GM18502 (cell line): ENCODE measurements around the gene NR2F1-AS1.

Experiments used
- ATAC-seq: cut with Tn5 transposase; IDR thresholded peaks from one replicate; pipeline ENCODE4 v1.9.1; 2021; ENCODE audit warnings: mild to moderate bottlenecking; ENCODE audit not compliant: unreplicated experiment, poor library complexity

The NR2F1-AS1 gene

DNA sequence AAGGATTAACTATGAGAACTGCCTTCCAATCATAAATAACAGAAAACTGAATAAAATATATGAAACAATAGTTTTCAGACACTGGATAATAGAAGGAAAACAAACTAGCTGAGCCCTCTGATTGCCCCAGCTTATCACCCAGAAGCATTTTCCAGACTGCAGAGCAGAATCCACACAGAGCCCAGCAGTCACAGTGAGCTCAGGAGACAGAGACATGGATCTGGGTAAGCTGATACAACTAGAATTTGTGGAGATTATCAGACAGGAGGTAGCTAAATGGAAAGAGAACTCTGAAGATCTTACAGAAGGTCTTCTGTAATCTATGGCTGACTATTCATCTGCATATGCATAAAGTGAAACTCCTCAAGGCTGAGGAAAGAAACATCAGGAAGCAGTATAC lies 128.8 kb downstream of the NR2F1-AS1 start:
- ATAC-seq: no peak

GRCh38 chr5:93438124-93438523 lies 142.9 kb downstream of the NR2F1-AS1 start:
- ATAC-seq: no peak

DNA sequence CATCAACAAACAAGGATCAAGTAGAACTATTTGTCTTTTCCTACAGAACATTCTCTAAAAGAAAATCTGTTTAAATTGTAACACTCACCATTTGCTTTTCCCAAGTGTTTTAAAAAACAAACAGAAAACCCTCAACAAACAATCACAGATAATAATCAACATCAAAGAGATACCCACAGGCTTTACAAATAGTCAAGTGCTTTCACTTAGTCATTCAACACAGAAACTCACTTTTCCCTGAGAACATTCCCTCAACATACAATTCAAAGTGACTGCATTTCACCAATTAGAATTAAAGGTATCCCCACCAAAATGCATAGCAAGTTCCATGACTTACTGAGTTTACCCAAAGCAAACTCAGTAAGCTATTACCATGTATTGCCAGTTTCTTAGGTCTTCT lies 144.9 kb downstream of the NR2F1-AS1 start:
- no peak for ATAC-seq

GRCh38 chr5:93433422-93433821 lies 147.6 kb downstream of the NR2F1-AS1 start:
- ATAC-seq: no peak

DNA sequence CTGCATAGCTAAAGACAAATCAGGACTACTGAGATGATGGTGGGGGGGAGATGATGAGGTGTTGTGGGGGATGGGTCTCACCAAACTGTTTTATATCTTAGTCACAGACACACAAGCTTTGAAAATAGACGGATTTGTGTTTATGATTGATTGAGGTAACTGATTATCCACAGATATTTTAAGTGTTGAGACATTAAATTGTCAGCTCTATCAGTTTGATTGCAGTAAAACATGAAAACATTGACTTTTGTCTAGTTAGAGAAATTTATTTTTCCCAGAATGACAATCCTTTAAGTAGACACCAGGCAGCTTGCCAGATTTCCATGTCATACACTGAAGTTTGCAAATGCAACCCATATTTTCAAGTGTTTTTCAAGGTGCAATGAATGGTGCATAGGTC lies 149.8 kb downstream of the NR2F1-AS1 start:
- ATAC-seq: no peak

GRCh38 chr5:93430673-93431199 lies 150.3 kb downstream of the NR2F1-AS1 start:
- no peak for ATAC-seq

- ATAC-seq: no peak
Observed at GRCh38 chr5:93430118-93430517, 150.9 kb downstream of the NR2F1-AS1 start.

GRCh38 chr5:93428868-93429267 lies 152.2 kb downstream of the NR2F1-AS1 start:
- no peak for ATAC-seq

GRCh38 chr5:93427316-93427715 lies 153.7 kb downstream of the NR2F1-AS1 start:
- ATAC-seq: no peak

GRCh38 chr5:93425096-93425495 lies 155.9 kb downstream of the NR2F1-AS1 start:
- no peak for ATAC-seq

- no peak for ATAC-seq
Observed at GRCh38 chr5:93423300-93423699, 157.7 kb downstream of the NR2F1-AS1 start.

- ATAC-seq: no peak
Observed at GRCh38 chr5:93422652-93423280, 158.3 kb downstream of the NR2F1-AS1 start.

DNA sequence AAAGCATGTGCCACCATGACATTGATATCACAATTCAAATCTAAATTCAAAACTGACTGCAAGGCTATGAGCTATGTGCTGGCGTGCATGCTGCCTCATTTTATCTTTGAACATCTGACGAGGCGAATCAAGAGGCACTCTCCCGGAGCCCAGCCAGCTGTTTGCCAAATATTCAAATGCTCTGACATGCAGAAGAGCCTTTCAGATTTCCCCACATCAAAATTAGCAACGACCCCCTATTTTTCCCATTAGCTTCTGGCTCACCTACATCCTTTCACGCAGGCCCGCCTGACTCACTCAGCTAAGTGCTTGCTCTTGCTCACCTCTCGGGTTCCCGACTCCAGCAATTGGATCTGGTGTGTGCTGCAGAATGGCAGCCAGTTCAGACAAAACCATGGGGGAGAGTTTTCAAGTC lies 159.0 kb downstream of the NR2F1-AS1 start:
- ATAC-seq: no peak

DNA sequence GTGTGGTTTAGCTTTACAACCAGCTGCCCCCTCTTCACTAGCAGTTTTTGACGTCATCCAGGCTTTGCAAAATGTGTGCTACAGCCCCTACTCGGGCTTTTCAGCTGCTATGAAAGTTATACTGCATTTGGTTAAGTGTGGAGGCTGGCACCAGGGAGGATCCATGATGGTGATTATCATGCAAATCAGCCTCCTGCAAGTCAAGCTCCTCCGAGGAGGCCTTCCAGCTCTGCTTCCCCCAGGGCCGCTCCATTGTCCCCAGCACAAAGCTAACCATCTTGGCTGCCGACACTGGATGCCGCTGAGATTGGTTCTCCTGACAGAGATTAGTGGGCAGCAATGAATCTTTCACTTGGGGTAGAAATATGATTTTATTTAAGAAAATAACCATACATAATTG lies 159.6 kb downstream of the NR2F1-AS1 start:
- ATAC-seq: no peak

DNA sequence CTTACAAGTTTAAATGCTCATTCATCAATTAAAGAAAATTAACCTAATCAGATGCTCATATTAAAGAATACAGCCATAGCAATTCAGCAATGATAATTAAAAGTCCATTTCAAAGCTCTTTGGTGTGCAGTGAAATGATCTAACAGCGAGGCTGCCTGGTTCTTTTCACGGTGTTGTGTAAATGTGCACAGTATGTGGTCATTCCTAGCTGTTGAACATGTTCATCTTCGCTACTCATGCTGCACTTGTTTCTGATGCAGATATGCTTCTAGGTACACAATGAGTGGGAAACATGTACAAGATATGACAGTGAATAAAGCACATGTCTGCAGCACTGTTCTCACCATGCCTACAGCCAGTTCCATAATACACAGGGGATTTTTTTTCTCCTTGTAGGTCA lies 163.5 kb downstream of the NR2F1-AS1 start:
- no peak for ATAC-seq

GRCh38 chr5:93415819-93416218 lies 165.2 kb downstream of the NR2F1-AS1 start:
- no peak for ATAC-seq

- no peak for ATAC-seq
Observed at GRCh38 chr5:93411716-93412115, 169.3 kb downstream of the NR2F1-AS1 start.

DNA sequence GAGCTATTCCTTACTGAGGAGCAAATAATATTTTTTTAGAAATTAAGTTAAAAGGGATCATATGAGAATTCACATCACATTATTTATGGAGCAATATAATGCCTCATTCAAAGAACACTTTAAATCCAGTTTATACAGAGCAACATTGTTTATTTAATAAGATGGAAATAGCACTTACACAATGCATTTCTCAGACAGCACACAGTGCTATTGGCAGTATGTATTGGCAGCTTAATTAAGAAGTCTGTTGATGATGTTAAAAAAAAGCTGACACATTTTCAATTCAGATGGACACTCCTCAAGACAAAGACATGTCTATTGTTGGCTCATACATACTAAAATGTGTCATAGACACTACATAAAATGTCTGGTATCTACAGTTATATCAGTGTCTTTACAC lies 171.3 kb downstream of the NR2F1-AS1 start:
- ATAC-seq: no peak

GRCh38 chr5:93407454-93407853 lies 173.6 kb downstream of the NR2F1-AS1 start:
- ATAC-seq: no peak

- ATAC-seq: no peak
Observed at GRCh38 chr5:93406971-93407401, 174.0 kb downstream of the NR2F1-AS1 start.

- ATAC-seq: no peak
Observed at GRCh38 chr5:93404246-93404645, 176.8 kb downstream of the NR2F1-AS1 start.

DNA sequence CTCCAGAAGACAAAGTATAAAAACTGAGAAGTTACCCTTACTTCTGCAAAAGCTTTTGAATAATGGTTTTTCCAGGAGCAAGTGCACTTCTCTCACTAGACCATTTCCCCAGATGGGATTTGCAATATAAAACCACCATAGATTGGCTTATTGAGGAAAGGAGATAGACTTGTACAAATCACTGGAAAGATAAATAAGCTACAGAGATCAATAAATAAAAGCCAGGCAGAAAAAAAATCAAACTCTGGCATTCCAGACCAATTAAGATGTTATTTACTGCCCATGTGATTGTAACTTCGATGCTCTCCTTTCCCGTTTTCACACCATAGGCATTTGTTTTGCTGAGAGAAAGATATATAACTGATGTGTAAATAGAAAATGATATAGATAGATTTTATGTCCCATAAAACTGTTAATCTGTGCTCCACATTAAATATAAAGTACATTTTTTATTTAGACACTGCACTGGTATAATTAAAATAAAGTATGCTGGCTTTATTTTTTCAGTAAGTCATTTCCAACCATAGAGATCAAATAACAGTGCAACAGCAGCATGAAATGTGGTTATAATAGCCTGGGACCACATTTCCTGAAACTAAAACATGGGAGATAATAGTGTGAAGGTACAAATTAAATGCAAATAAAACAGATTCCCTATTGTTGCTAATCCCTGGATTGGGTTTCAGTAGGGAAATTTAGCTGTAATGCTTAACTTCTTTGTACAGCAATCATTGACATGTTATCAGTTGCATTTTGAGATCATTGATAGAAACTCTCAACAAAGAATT lies 177.7 kb downstream of the NR2F1-AS1 start:
- no peak for ATAC-seq
